A549 (cell line): ENCODE data around the gene HS3ST5.

ENCODE experiments used
- CTCF ChIP-seq: fragments of >200 bp; sonication (Bioruptor Twin); formaldehyde crosslinking; IDR thresholded peaks from 3 replicates; pipeline ENCODE4 v1.5.1; 2016
- MAFK ChIP-seq: fragments of 450-650 bp; IDR thresholded peaks from 2 replicates; pipeline ENCODE4 v1.6.1; 2014; ENCODE audit not compliant: partially characterized antibody
- MAZ ChIP-seq: fragments of 150-350 bp; IDR thresholded peaks from 2 replicates; pipeline ENCODE4 v1.6.1; 2014; ENCODE audit warnings: antibody characterized with exemption, low read depth, low read length, borderline replicate concordance
- NFE2L2 ChIP-seq: fragments of 150-350 bp; conservative IDR thresholded peaks from 2 replicates; pipeline ENCODE4 v1.6.1; 2014; ENCODE audit warnings: low read length
- PHF8 ChIP-seq: fragments of 200-600 bp; sonication (generic); IDR thresholded peaks from 2 replicates; pipeline ENCODE4 v1.6.1; 2016; ENCODE audit warnings: low read depth, mild to moderate bottlenecking, antibody characterized with exemption, moderate library complexity, borderline replicate concordance
- POLR2A ChIP-seq: IDR thresholded peaks from 2 replicates; pipeline ENCODE4 v1.6.1; 2012; ENCODE audit warnings: mild to moderate bottlenecking, low read length
- RAD21 ChIP-seq, 2 experiments: fragments of >200 bp in 1 of 2; sonication (Bioruptor Twin) in 1 of 2; formaldehyde crosslinking in 1 of 2; IDR thresholded peaks in 1 of 2; conservative IDR thresholded peaks in 1 of 2; 2 replicates in 1 of 2; 3 replicates in 1 of 2; pipeline ENCODE4 v1.6.1; 2012 to 2018; ENCODE audit warnings: inconsistent platforms in 1 of 2
- TP53 ChIP-seq: fragments of 250-450 bp; sonication (Bioruptor Pico); IDR thresholded peaks from 2 replicates; pipeline ENCODE4 v1.5.0; 2021; ENCODE audit warnings: mild to moderate bottlenecking, moderate library complexity
- ZFP36 ChIP-seq: fragments of 450-650 bp; IDR thresholded peaks from 2 replicates; pipeline ENCODE4 v1.6.1; 2014; ENCODE audit warnings: borderline replicate concordance; ENCODE audit not compliant: partially characterized antibody

DNA sequence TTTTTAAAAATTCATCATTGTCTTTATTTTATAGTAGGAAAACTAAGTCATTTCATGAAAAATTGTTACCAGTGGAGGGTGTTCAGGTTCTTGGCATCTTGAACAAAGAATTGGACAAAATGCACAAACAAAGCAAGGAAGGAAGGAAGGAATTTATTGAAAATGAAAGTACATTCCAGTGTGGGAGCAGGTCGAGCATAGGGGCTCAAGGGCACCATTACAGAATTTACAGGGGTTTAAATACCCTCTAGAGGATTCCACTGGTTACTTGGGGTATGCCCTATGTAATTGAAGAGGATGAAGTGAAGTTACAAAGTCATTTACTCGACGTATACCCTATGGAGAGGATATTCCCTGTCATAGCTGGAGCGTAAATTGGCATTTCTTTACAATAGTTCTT, 334.5 kb downstream of the HS3ST5 start:
- TF ChIP-seq POLR2A (no peak), CTCF (no peak), RAD21 (conservative IDR thresholded peaks at IDR 0.05 in 1 of 2, IDR thresholded peaks at IDR 0.05 in 1 of 2) (no peak), ZFP36 (no peak), NFE2L2 (no peak), MAZ (no peak), MAFK (no peak), TP53 (CRISPR knock-in tag) (no peak), PHF8 (no peak)
